Colon (tissue), 2 donors: ENCODE results near the gene SMAD2.
"Not testable (repeated sequence)": the region's sequence is repeated elsewhere in the genome, so short reads cannot be mapped to it uniquely, and the experiment has no call there.

Experiments used
- FAIRE-seq: peaks from 2 replicates; lab custom pipeline; 2012; peaks lifted over from hg19 to GRCh38; lab: Jason Lieb, UNC
- donor health status: control.
- donor health status: control.

The SMAD2 gene

GRCh38 chr18:47793609-47794008, 136.8 kb downstream of the SMAD2 start:
- FAIRE-seq: no peak

GRCh38 chr18:47791461-47791985, 138.9 kb downstream of the SMAD2 start:
- no peak for FAIRE-seq

GRCh38 chr18:47790036-47790435, 140.4 kb downstream of the SMAD2 start:
- FAIRE-seq: no peak

- FAIRE-seq: no peak
Observed at GRCh38 chr18:47788621-47789020, 141.8 kb downstream of the SMAD2 start.

- no peak for FAIRE-seq
Observed at GRCh38 chr18:47781561-47781960, 148.9 kb downstream of the SMAD2 start.

GRCh38 chr18:47780011-47780725, 150.3 kb downstream of the SMAD2 start:
- no peak for FAIRE-seq

GRCh38 chr18:47779381-47779780, 151.1 kb downstream of the SMAD2 start:
- FAIRE-seq: no peak

- no peak for FAIRE-seq
Observed at GRCh38 chr18:47777626-47778025, 152.8 kb downstream of the SMAD2 start.

GRCh38 chr18:47775961-47776360, 154.5 kb downstream of the SMAD2 start:
- FAIRE-seq: no peak

GRCh38 chr18:47773931-47774330, 156.5 kb downstream of the SMAD2 start:
- FAIRE-seq: no peak

- FAIRE-seq: no peak
Observed at GRCh38 chr18:47772374-47773248, 157.8 kb downstream of the SMAD2 start.

GRCh38 chr18:47771922-47772321, 158.5 kb downstream of the SMAD2 start:
- no peak for FAIRE-seq

- no peak for FAIRE-seq
Observed at GRCh38 chr18:47767699-47768098, 162.8 kb downstream of the SMAD2 start.

GRCh38 chr18:47767198-47767597, 163.3 kb downstream of the SMAD2 start:
- FAIRE-seq: not testable (repeated sequence)
